Breast epithelium (tissue), 3 donors: ENCODE measurements around the gene TEX10.

Experiments
- CTCF ChIP-seq, 3 donors: fragments of 450-650 bp; IDR thresholded peaks; one replicate each; pipeline ENCODE4 v1.5.1; 2016 to 2017; ENCODE audit warnings: antibody characterized with exemption in 3 of 3, mild to moderate bottlenecking in 3 of 3, moderate library complexity in 3 of 3
- POLR2A ChIP-seq: fragments of 450-650 bp; IDR thresholded peaks from one replicate; pipeline ENCODE4 v1.6.1; 2016; ENCODE audit warnings: antibody characterized with exemption, mild to moderate bottlenecking, moderate library complexity
- POLR2AphosphoS5 ChIP-seq, 3 donors: sonication (generic); formaldehyde crosslinking; IDR thresholded peaks; one replicate each; pipeline ENCODE4 v1.6.1; 2017; ENCODE audit warnings: antibody characterized with exemption in 3 of 3

- no peak for TF ChIP-seq POLR2A
- TF ChIP-seq CTCF (IDR thresholded peaks at IDR 0.05), result no peak
- no peak for TF ChIP-seq POLR2AphosphoS5 (IDR thresholded peaks at IDR 0.05)
These were observed 68.5 kb downstream of the TEX10 start for GRCh38 chr9:100284247-100284646.
